H9 (cell line): ENCODE data around the gene GRIA1. TPM values are rescaled to one million over a fixed set of nuclear protein-coding genes. Genes with fewer than 3 reads are reported as not detected.

Experiments
- DNase-seq: peaks from one replicate; pipeline ENCODE4 v3.0.0-alpha.2; 2017
- H2AFZ ChIP-seq: one replicate; pipeline ENCODE4 v1.6.1; 2013; ENCODE audit warnings: mild to moderate bottlenecking, low read length, control low read depth, moderate library complexity
- H2AK5ac ChIP-seq: 2 replicates; pipeline ENCODE4 v1.6.1; 2013; ENCODE audit warnings: low read length, control low read depth, mixed read lengths; ENCODE audit not compliant: insufficient read length
- H2BK120ac ChIP-seq: one replicate; pipeline ENCODE4 v1.6.1; 2013; ENCODE audit warnings: low read depth, mild to moderate bottlenecking, low read length, control low read depth, inconsistent platforms; ENCODE audit not compliant: poor library complexity, severe bottlenecking
- H2BK12ac ChIP-seq: 2 replicates; pipeline ENCODE4 v1.6.1; 2013; ENCODE audit warnings: low read length, control low read depth, mixed read lengths, low read depth; ENCODE audit not compliant: insufficient read length
- H2BK15ac ChIP-seq: 2 replicates; pipeline ENCODE4 v1.6.1; 2013; ENCODE audit warnings: low read depth, low read length, control low read depth
- H2BK20ac ChIP-seq: one replicate; pipeline ENCODE4 v1.6.1; 2013; ENCODE audit warnings: low read depth, mild to moderate bottlenecking, low read length, control low read depth, inconsistent platforms; ENCODE audit not compliant: poor library complexity, severe bottlenecking
- H2BK5ac ChIP-seq: 2 replicates; pipeline ENCODE4 v1.6.1; 2013; ENCODE audit warnings: low read length, control low read depth, mixed read lengths; ENCODE audit not compliant: insufficient read length
- H3K14ac ChIP-seq: 2 replicates; pipeline ENCODE4 v1.6.1; 2013; ENCODE audit warnings: low read length, control low read depth; ENCODE audit not compliant: insufficient read depth
- H3K18ac ChIP-seq: 2 replicates; pipeline ENCODE4 v1.6.1; 2013; ENCODE audit warnings: low read depth, mild to moderate bottlenecking, mixed read lengths, low read length, control low read depth; ENCODE audit not compliant: insufficient read length
- H3K23ac ChIP-seq: 2 replicates; pipeline ENCODE4 v1.6.1; 2013; ENCODE audit warnings: low read length, control low read depth, mixed read lengths, low read depth; ENCODE audit not compliant: insufficient read length
- H3K23me2 ChIP-seq: 2 replicates; pipeline ENCODE4 v1.6.1; 2013; ENCODE audit warnings: low read depth, mild to moderate bottlenecking, mixed read lengths, low read length, control low read depth; ENCODE audit not compliant: insufficient read length, poor library complexity, severe bottlenecking
- H3K27ac ChIP-seq: 2 replicates; pipeline ENCODE4 v1.5.1; 2013; ENCODE audit warnings: low read length, control low read depth, mixed read lengths, low read depth; ENCODE audit not compliant: insufficient read length
- H3K27me3 ChIP-seq: 2 replicates; pipeline ENCODE4 v1.6.1; 2013; ENCODE audit warnings: low read length, control low read depth, inconsistent platforms; ENCODE audit not compliant: insufficient read depth
- H3K4ac ChIP-seq: 2 replicates; pipeline ENCODE4 v1.6.1; 2013; ENCODE audit warnings: low read depth, mild to moderate bottlenecking, control low read depth, inconsistent platforms, low read length, moderate library complexity
- H3K4me1 ChIP-seq: 2 replicates; pipeline ENCODE4 v1.6.1; 2013; ENCODE audit warnings: low read length, control low read depth, inconsistent platforms; ENCODE audit not compliant: insufficient read depth
- H3K4me2 ChIP-seq: 2 replicates; pipeline ENCODE4 v1.6.1; 2013; ENCODE audit warnings: low read length, control low read depth, mixed read lengths; ENCODE audit not compliant: insufficient read length, insufficient read depth
- H3K56ac ChIP-seq: 2 replicates; pipeline ENCODE4 v1.6.1; 2013; ENCODE audit warnings: low read depth, mild to moderate bottlenecking, mixed read lengths, low read length, control low read depth; ENCODE audit not compliant: insufficient read length
- H3K79me1 ChIP-seq: 2 replicates; pipeline ENCODE4 v1.6.1; 2013; ENCODE audit warnings: low read depth, mild to moderate bottlenecking, moderate library complexity, low read length, control low read depth, inconsistent platforms; ENCODE audit not compliant: insufficient read depth, poor library complexity, severe bottlenecking
- H3K79me2 ChIP-seq: 2 replicates; pipeline ENCODE4 v1.6.1; 2013; ENCODE audit warnings: low read length, control low read depth, inconsistent platforms; ENCODE audit not compliant: insufficient read depth
- H3K9ac ChIP-seq: 2 replicates; pipeline ENCODE4 v1.6.1; 2013; ENCODE audit warnings: low read length, control low read depth, mixed read lengths; ENCODE audit not compliant: insufficient read length; ENCODE audit errors: extremely low read depth
- H3K9me3 ChIP-seq: one replicate; pipeline ENCODE4 v1.6.1; 2013; ENCODE audit warnings: low read depth, low read length, inconsistent platforms; ENCODE audit not compliant: control insufficient read depth
- H3T11ph ChIP-seq: one replicate; pipeline ENCODE4 v1.6.1; 2013; ENCODE audit warnings: mild to moderate bottlenecking, low read length, control low read depth, inconsistent platforms
- H4K20me1 ChIP-seq: one replicate; pipeline ENCODE4 v1.6.1; 2013; ENCODE audit not compliant: control insufficient read depth, insufficient read length, insufficient read depth
- H4K5ac ChIP-seq: 2 replicates; pipeline ENCODE4 v1.6.1; 2013; ENCODE audit warnings: low read depth, mild to moderate bottlenecking, mixed read lengths, low read length, control low read depth; ENCODE audit not compliant: insufficient read length
- H4K8ac ChIP-seq: replicated peaks from 2 replicates; pipeline ENCODE4 v1.6.1; 2013; ENCODE audit warnings: low read length, control low read depth, mixed read lengths, low read depth; ENCODE audit not compliant: insufficient read length
- H4K91ac ChIP-seq: 2 replicates; pipeline ENCODE4 v1.6.1; 2013; ENCODE audit warnings: low read depth, mild to moderate bottlenecking, moderate library complexity, mixed read lengths, low read length, control low read depth; ENCODE audit not compliant: insufficient read length
- H3K27ac Mint-ChIP-seq, 3 experiments: 2 replicates in 2 of 3; 3 replicates in 1 of 3; pipeline ENCODE4 v1.8.0; 2020 to 2021; ENCODE audit warnings: mixed read lengths in 3 of 3, mild to moderate bottlenecking in 1 of 3, moderate library complexity in 1 of 3
- H3K27me3 Mint-ChIP-seq: 2 replicates; pipeline ENCODE4 v1.8.0; 2021; ENCODE audit warnings: low read depth, mild to moderate bottlenecking, moderate library complexity, mixed read lengths
- H3K36me3 Mint-ChIP-seq, 3 experiments: 2 replicates in 2 of 3; 3 replicates in 1 of 3; pipeline ENCODE4 v1.8.0; 2020 to 2021; ENCODE audit warnings: low read depth in 3 of 3, mixed read lengths in 3 of 3; ENCODE audit not compliant: insufficient read depth in 1 of 3
- H3K4me1 Mint-ChIP-seq, 2 experiments: 2 replicates each; pipeline ENCODE4 v1.8.0; 2020; ENCODE audit warnings: mixed read lengths in 2 of 2
- H3K4me3 Mint-ChIP-seq, 2 experiments: 2 replicates in 1 of 2; 3 replicates in 1 of 2; pipeline ENCODE4 v1.8.0; 2020 to 2021; ENCODE audit warnings: mild to moderate bottlenecking in 2 of 2, mixed read lengths in 2 of 2, moderate library complexity in 1 of 2
- H3K9me3 Mint-ChIP-seq, 2 experiments: 2 replicates in 1 of 2; 3 replicates in 1 of 2; pipeline ENCODE4 v1.8.0; 2020; ENCODE audit warnings: mild to moderate bottlenecking in 2 of 2, mixed read lengths in 2 of 2, moderate library complexity in 1 of 2
- WGBS: extraction: QIAGEN DNeasy Blood & Tissue Kit; methylation state at CpG from one replicate; pipeline ENCODE4 v1.1.7; 2013; ENCODE audit warnings: missing lambda C conversion rate, low lambda C conversion rate, mixed read lengths; ENCODE audit not compliant: insufficient read length; ENCODE audit errors: extremely low coverage; 5-methylcytosine and 5-hydroxymethylcytosine counted together
- total RNA-seq: library from RNA; stranded (reverse); gene quantifications from 2 replicates; pipeline ENCODE4 v1.2.1, GENCODE V29; 2021
- TF ChIP-seq, protein P1 (sequence below): fragments of 200-600 bp; sonication (generic); conservative IDR thresholded peaks from 3 replicates; pipeline ENCODE4 v1.8.0; 2021; ENCODE audit warnings: antibody characterized with exemption, mild to moderate bottlenecking

Gene GRIA1
- total RNA-seq, 1 experiment from 2014 or later, result 0.52 TPM

DNA sequence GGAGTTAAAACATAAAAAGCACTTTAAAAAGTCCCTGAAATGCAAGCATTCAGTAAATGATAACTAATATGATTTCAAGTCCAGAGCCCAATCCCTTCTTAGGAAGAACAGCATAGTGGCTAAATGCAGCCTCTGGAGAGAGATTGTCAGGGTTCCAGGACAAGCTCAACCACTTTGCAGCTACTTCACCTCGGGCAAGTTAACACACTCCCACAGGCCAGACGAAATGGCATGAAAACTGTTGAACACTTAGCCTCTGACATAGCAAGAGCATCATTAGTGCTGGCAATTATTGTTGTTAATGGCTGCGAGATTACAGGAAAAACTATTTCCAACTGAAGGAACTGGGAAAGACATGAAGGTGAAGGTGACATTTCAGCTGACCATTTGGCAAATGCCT is 205.8 kb downstream of the GRIA1 start:
- Histone ChIP-seq H3K9me3 (no peaks in the 10 kb centered on the region), H2BK120ac (no peak overlapping the region), H3K23ac (no peak overlapping the region), H3K9ac (no peak overlapping the region), H4K5ac (no peak overlapping the region), H2BK12ac (no peak overlapping the region), H3K4me1 (no peaks in the 10 kb centered on the region), H3K27ac (no peak overlapping the region), H2BK15ac (no peak overlapping the region), H2BK5ac (no peak overlapping the region), H3K27me3 (no peaks in the 10 kb centered on the region), H3K14ac (no peak overlapping the region), H4K20me1 (no peaks in the 10 kb centered on the region), H3K79me2 (no peaks in the 10 kb centered on the region), H3K4ac (no peak overlapping the region), H2AFZ (no peak overlapping the region), H4K91ac (no peak overlapping the region), H3K23me2 (no peaks in the 10 kb centered on the region), H3K18ac (no peak overlapping the region), H2BK20ac (no peak overlapping the region), H2AK5ac (no peak overlapping the region), H3T11ph (no peak overlapping the region), H4K8ac (no peak overlapping the region), H3K56ac (no peak overlapping the region), H3K4me2 (no peak overlapping the region), H3K79me1 (no peaks in the 10 kb centered on the region)
- H3K27me3 Mint-ChIP-seq, result no peaks in the 10 kb centered on the region
- no peak for DNase-seq
- H3K4me3 Mint-ChIP-seq, result no peak overlapping the region
- H3K27ac Mint-ChIP-seq, result no peak overlapping the region
- no peaks in the 10 kb centered on the region for H3K9me3 Mint-ChIP-seq
- H3K4me1 Mint-ChIP-seq, result no peaks in the 10 kb centered on the region
- TF ChIP-seq, protein P1, sequence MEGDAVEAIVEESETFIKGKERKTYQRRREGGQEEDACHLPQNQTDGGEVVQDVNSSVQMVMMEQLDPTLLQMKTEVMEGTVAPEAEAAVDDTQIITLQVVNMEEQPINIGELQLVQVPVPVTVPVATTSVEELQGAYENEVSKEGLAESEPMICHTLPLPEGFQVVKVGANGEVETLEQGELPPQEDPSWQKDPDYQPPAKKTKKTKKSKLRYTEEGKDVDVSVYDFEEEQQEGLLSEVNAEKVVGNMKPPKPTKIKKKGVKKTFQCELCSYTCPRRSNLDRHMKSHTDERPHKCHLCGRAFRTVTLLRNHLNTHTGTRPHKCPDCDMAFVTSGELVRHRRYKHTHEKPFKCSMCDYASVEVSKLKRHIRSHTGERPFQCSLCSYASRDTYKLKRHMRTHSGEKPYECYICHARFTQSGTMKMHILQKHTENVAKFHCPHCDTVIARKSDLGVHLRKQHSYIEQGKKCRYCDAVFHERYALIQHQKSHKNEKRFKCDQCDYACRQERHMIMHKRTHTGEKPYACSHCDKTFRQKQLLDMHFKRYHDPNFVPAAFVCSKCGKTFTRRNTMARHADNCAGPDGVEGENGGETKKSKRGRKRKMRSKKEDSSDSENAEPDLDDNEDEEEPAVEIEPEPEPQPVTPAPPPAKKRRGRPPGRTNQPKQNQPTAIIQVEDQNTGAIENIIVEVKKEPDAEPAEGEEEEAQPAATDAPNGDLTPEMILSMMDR, result no peak
- no CpG with 5 or more reads among the region's 3 CpGs for WGBS
- H3K36me3 Mint-ChIP-seq, result no peaks in the 10 kb centered on the region
